ENCODE data around the gene DTYMK. TPM values are rescaled to one million over a fixed set of nuclear protein-coding genes. Genes with fewer than 3 reads are reported as not detected.
"Not testable (repeated sequence)": the region's sequence is repeated elsewhere in the genome, so short reads cannot be mapped to it uniquely, and the experiment has no call there.

The DTYMK gene
- total and polyA plus RNA-seq, 4 donors: 13.1 to 51.6 (median 39.0) TPM

- no peak overlapping the region for H3K27ac ChIP-seq (ENCODE audit: low read depth, low read length)
- no peaks in the 10 kb centered on the region for H3K9me3 ChIP-seq (ENCODE audit: control insufficient read depth, insufficient read depth, low read length)
- no peak overlapping the region for H3K4me3 ChIP-seq (ENCODE audit: low read depth, low read length)
- H3K36me3 ChIP-seq (ENCODE audit: control insufficient read depth, insufficient read depth, low read length): peaks cover 59% of the 10 kb centered on the region
- peak in 2 of 6 donors; percentile 29 to 81 for DNase-seq (ENCODE audit: low read depth in 4 of 6, low spot score in 6 of 6)
- no peaks in the 10 kb centered on the region for H3K27me3 ChIP-seq (ENCODE audit: control insufficient read depth, insufficient read depth, low read length)
- 30% methylated on average over 38 of the region's 42 CpGs for WGBS (ENCODE audit: insufficient coverage)
- peaks cover 19% of the 10 kb centered on the region for H3K4me1 ChIP-seq (ENCODE audit: control insufficient read depth, insufficient read depth, low read length)
Observed at GRCh38 chr2:241666627-241667400, 19.8 kb downstream of the DTYMK start.

GRCh38 chr2:241665731-241666440 is 20.7 kb downstream of the DTYMK start:
- Histone ChIP-seq H3K36me3 (ENCODE audit: control insufficient read depth, insufficient read depth, low read length) (peaks cover 57% of the 10 kb centered on the region), H3K4me3 (ENCODE audit: low read depth, low read length) (no peak overlapping the region), H3K27ac (ENCODE audit: low read depth, low read length) (no peak overlapping the region), H3K4me1 (ENCODE audit: control insufficient read depth, insufficient read depth, low read length) (peaks cover 19% of the 10 kb centered on the region), H3K27me3 (ENCODE audit: control insufficient read depth, insufficient read depth, low read length) (no peaks in the 10 kb centered on the region), H3K9me3 (ENCODE audit: control insufficient read depth, insufficient read depth, low read length) (no peaks in the 10 kb centered on the region)
- 76% methylated on average over 19 of the region's 23 CpGs for WGBS (ENCODE audit: insufficient coverage)
- DNase-seq (ENCODE audit: low read depth in 4 of 6, low spot score in 6 of 6): peak in 1 of 6 donors; percentile 2

GRCh38 chr2:241662731-241663130 is 23.9 kb downstream of the DTYMK start:
- H3K27me3 ChIP-seq (ENCODE audit: control insufficient read depth, insufficient read depth, low read length); H3K4me3 ChIP-seq (ENCODE audit: low read depth, low read length); H3K27ac ChIP-seq (ENCODE audit: low read depth, low read length); DNase-seq (ENCODE audit: low read depth in 4 of 6, low spot score in 6 of 6); H3K9me3 ChIP-seq (ENCODE audit: control insufficient read depth, insufficient read depth, low read length): not testable (repeated sequence)
- Histone ChIP-seq H3K36me3 (ENCODE audit: control insufficient read depth, insufficient read depth, low read length) (peaks cover 54% of the 10 kb centered on the region), H3K4me1 (ENCODE audit: control insufficient read depth, insufficient read depth, low read length) (peaks cover 19% of the 10 kb centered on the region)
- WGBS (ENCODE audit: insufficient coverage): 90% methylated on average over 23 of the region's 24 CpGs

- Histone ChIP-seq H3K9me3 (ENCODE audit: control insufficient read depth, insufficient read depth, low read length) (no peaks in the 10 kb centered on the region), H3K36me3 (ENCODE audit: control insufficient read depth, insufficient read depth, low read length) (peaks cover 56% of the 10 kb centered on the region), H3K27me3 (ENCODE audit: control insufficient read depth, insufficient read depth, low read length) (no peaks in the 10 kb centered on the region), H3K27ac (ENCODE audit: low read depth, low read length) (no peak overlapping the region), H3K4me1 (ENCODE audit: control insufficient read depth, insufficient read depth, low read length) (peaks cover 5% of the 10 kb centered on the region), H3K4me3 (ENCODE audit: low read depth, low read length) (no peak overlapping the region)
- DNase-seq (ENCODE audit: low read depth in 4 of 6, low spot score in 6 of 6): no peak
- 95% methylated on average over 13 of the region's 14 CpGs for WGBS (ENCODE audit: insufficient coverage)
Observed at GRCh38 chr2:241660593-241661213, 25.9 kb downstream of the DTYMK start.

- 54% methylated on average over 22 of the region's 26 CpGs for WGBS (ENCODE audit: insufficient coverage)
- peak in 3 of 6 donors; percentile 56 to 90 (median 87) for DNase-seq (ENCODE audit: low read depth in 4 of 6, low spot score in 6 of 6)
- Histone ChIP-seq H3K27ac (ENCODE audit: low read depth, low read length) (no peak overlapping the region), H3K27me3 (ENCODE audit: control insufficient read depth, insufficient read depth, low read length) (no peaks in the 10 kb centered on the region), H3K9me3 (ENCODE audit: control insufficient read depth, insufficient read depth, low read length) (no peaks in the 10 kb centered on the region), H3K4me1 (ENCODE audit: control insufficient read depth, insufficient read depth, low read length) (no peaks in the 10 kb centered on the region), H3K4me3 (ENCODE audit: low read depth, low read length) (no peak overlapping the region), H3K36me3 (ENCODE audit: control insufficient read depth, insufficient read depth, low read length) (peaks cover 70% of the 10 kb centered on the region)
Observed at GRCh38 chr2:241659150-241659739, 27.4 kb downstream of the DTYMK start.

GRCh38 chr2:241658296-241658695 is 28.3 kb downstream of the DTYMK start:
- Histone ChIP-seq H3K27ac (ENCODE audit: low read depth, low read length) (no peak overlapping the region), H3K27me3 (ENCODE audit: control insufficient read depth, insufficient read depth, low read length) (no peaks in the 10 kb centered on the region), H3K36me3 (ENCODE audit: control insufficient read depth, insufficient read depth, low read length) (peaks cover 74% of the 10 kb centered on the region), H3K4me1 (ENCODE audit: control insufficient read depth, insufficient read depth, low read length) (no peaks in the 10 kb centered on the region), H3K4me3 (ENCODE audit: low read depth, low read length) (no peak overlapping the region), H3K9me3 (ENCODE audit: control insufficient read depth, insufficient read depth, low read length) (no peaks in the 10 kb centered on the region)
- WGBS (ENCODE audit: insufficient coverage): 92% methylated on average over 5 of the region's 5 CpGs
- DNase-seq (ENCODE audit: low read depth in 4 of 6, low spot score in 6 of 6): no peak

- 92% methylated on average over 14 of the region's 15 CpGs for WGBS (ENCODE audit: insufficient coverage)
- no peaks in the 10 kb centered on the region for H3K9me3 ChIP-seq (ENCODE audit: control insufficient read depth, insufficient read depth, low read length)
- H3K27ac ChIP-seq (ENCODE audit: low read depth, low read length): no peak overlapping the region
- H3K36me3 ChIP-seq (ENCODE audit: control insufficient read depth, insufficient read depth, low read length): peaks cover 77% of the 10 kb centered on the region
- H3K27me3 ChIP-seq (ENCODE audit: control insufficient read depth, insufficient read depth, low read length): no peaks in the 10 kb centered on the region
- no peak for DNase-seq (ENCODE audit: low read depth in 4 of 6, low spot score in 6 of 6)
- H3K4me3 ChIP-seq (ENCODE audit: low read depth, low read length): no peak overlapping the region
- no peaks in the 10 kb centered on the region for H3K4me1 ChIP-seq (ENCODE audit: control insufficient read depth, insufficient read depth, low read length)
Observed at GRCh38 chr2:241657786-241658254, 28.8 kb downstream of the DTYMK start.

GRCh38 chr2:241656190-241656741 is 30.3 kb downstream of the DTYMK start:
- Histone ChIP-seq H3K4me1 (ENCODE audit: control insufficient read depth, insufficient read depth, low read length) (no peaks in the 10 kb centered on the region), H3K27me3 (ENCODE audit: control insufficient read depth, insufficient read depth, low read length) (no peaks in the 10 kb centered on the region), H3K36me3 (ENCODE audit: control insufficient read depth, insufficient read depth, low read length) (peaks cover 87% of the 10 kb centered on the region), H3K27ac (ENCODE audit: low read depth, low read length) (no peak overlapping the region), H3K9me3 (ENCODE audit: control insufficient read depth, insufficient read depth, low read length) (no peaks in the 10 kb centered on the region), H3K4me3 (ENCODE audit: low read depth, low read length) (no peak overlapping the region)
- DNase-seq (ENCODE audit: low read depth in 4 of 6, low spot score in 6 of 6): no peak
- 95% methylated on average over 13 of the region's 13 CpGs for WGBS (ENCODE audit: insufficient coverage)

- DNase-seq (ENCODE audit: low read depth in 4 of 6, low spot score in 6 of 6): no peak
- H3K27ac ChIP-seq (ENCODE audit: low read depth, low read length): no peak overlapping the region
- no peaks in the 10 kb centered on the region for H3K9me3 ChIP-seq (ENCODE audit: control insufficient read depth, insufficient read depth, low read length)
- H3K27me3 ChIP-seq (ENCODE audit: control insufficient read depth, insufficient read depth, low read length): no peaks in the 10 kb centered on the region
- no peak overlapping the region for H3K4me3 ChIP-seq (ENCODE audit: low read depth, low read length)
- WGBS (ENCODE audit: insufficient coverage): 96% methylated on average over 16 of the region's 17 CpGs
- no peaks in the 10 kb centered on the region for H3K4me1 ChIP-seq (ENCODE audit: control insufficient read depth, insufficient read depth, low read length)
- peaks cover 81% of the 10 kb centered on the region for H3K36me3 ChIP-seq (ENCODE audit: control insufficient read depth, insufficient read depth, low read length)
Observed at GRCh38 chr2:241655516-241656189, 31.0 kb downstream of the DTYMK start.

Data from spinal cord (tissue), 10 donors.